Natural killer cell (primary cell): ENCODE measurements around the gene NFIA. TPM values are rescaled to one million over a fixed set of nuclear protein-coding genes. Genes with fewer than 3 reads are reported as not detected.
A peak's percentile ranks its signal among the peaks of the same experiment; 100 is the strongest.

ENCODE experiments used
- ATAC-seq, 3 donors: fragments of 150-1000 bp in 2 of 3; fragments of 200-7000 bp in 1 of 3; cut with Tn5 transposase; 1 replicate in 1 of 3; 2 replicates in 2 of 3; pipeline ENCODE4 v1.10.0; 2021; ENCODE audit warnings: mild to moderate bottlenecking in 2 of 3, moderate library complexity in 2 of 3
- DNase-seq, 2 donors: peaks; one replicate each; pipeline versions ENCODE4 v3.0.0 to v3.0.0-alpha.2; 2013 to 2021; ENCODE audit warnings: mixed read lengths in 1 of 2
- H3K27ac ChIP-seq: one replicate; pipeline ENCODE4 v1.5.1; 2013; ENCODE audit warnings: mild to moderate bottlenecking, low read length
- H3K27me3 ChIP-seq: one replicate; pipeline ENCODE4 v1.6.1; 2013; ENCODE audit warnings: low read length; ENCODE audit not compliant: control insufficient read depth, insufficient read depth
- H3K36me3 ChIP-seq: one replicate; pipeline ENCODE4 v1.6.1; 2013; ENCODE audit warnings: low read length; ENCODE audit not compliant: control insufficient read depth, insufficient read depth
- H3K4me1 ChIP-seq: one replicate; pipeline ENCODE4 v1.6.1; 2013; ENCODE audit warnings: low read length; ENCODE audit not compliant: control insufficient read depth, insufficient read depth
- H3K4me3 ChIP-seq: one replicate; pipeline ENCODE4 v1.5.1; 2013; ENCODE audit warnings: low read length
- H3K9me3 ChIP-seq: one replicate; pipeline ENCODE4 v1.6.1; 2013; ENCODE audit warnings: low read length; ENCODE audit not compliant: control insufficient read depth, insufficient read depth
- H3K27ac Mint-ChIP-seq, 2 donors: one replicate each; pipeline ENCODE4 v1.8.0; 2022; ENCODE audit warnings: mild to moderate bottlenecking in 2 of 2, mixed read lengths in 2 of 2, moderate library complexity in 1 of 2
- H3K27me3 Mint-ChIP-seq, 2 donors: one replicate each; pipeline ENCODE4 v1.8.0; 2022; ENCODE audit warnings: low read depth in 2 of 2, mixed read lengths in 2 of 2
- H3K36me3 Mint-ChIP-seq: one replicate; pipeline ENCODE4 v1.8.0; 2022; ENCODE audit warnings: mixed read lengths
- H3K4me1 Mint-ChIP-seq, 2 donors: one replicate each; pipeline ENCODE4 v1.8.0; 2022; ENCODE audit warnings: mixed read lengths in 2 of 2
- H3K4me3 Mint-ChIP-seq: one replicate; pipeline ENCODE4 v1.8.0; 2022; ENCODE audit warnings: mild to moderate bottlenecking, moderate library complexity, mixed read lengths
- H3K9me3 Mint-ChIP-seq, 2 donors: one replicate each; pipeline ENCODE4 v1.8.0; 2022; ENCODE audit warnings: mixed read lengths in 2 of 2
- WGBS: methylation state at CpG from one replicate; pipeline ENCODE4 v1.1.7; 2013; ENCODE audit warnings: missing lambda C conversion rate; ENCODE audit not compliant: insufficient coverage; 5-methylcytosine and 5-hydroxymethylcytosine counted together
- intact Hi-C: fragments of 100-400 bp; cut with micrococcal nuclease; formaldehyde crosslinking; loops from one replicate; pipeline ENCODE4 v1.14.2; 2022
- total RNA-seq, 4 donors: library from RNA; stranded (reverse); fragments of 120-200 nt in 1 of 4; gene quantifications; one replicate each; pipeline versions ENCODE4 v1.2.3 to v1.2.4, GENCODE V29; 2013 to 2022
- TF ChIP-seq, protein P1 (sequence below): fragments of 200-600 bp; IDR thresholded peaks from one replicate; pipeline ENCODE4 v1.8.0; 2022; ENCODE audit warnings: antibody characterized with exemption

The NFIA gene
- total RNA-seq, 3 donors from 2014 or later (not counting 1 experiment from before 2014, with no cell fraction given): 3.5 to 6.5 (median 3.6) TPM

DNA sequence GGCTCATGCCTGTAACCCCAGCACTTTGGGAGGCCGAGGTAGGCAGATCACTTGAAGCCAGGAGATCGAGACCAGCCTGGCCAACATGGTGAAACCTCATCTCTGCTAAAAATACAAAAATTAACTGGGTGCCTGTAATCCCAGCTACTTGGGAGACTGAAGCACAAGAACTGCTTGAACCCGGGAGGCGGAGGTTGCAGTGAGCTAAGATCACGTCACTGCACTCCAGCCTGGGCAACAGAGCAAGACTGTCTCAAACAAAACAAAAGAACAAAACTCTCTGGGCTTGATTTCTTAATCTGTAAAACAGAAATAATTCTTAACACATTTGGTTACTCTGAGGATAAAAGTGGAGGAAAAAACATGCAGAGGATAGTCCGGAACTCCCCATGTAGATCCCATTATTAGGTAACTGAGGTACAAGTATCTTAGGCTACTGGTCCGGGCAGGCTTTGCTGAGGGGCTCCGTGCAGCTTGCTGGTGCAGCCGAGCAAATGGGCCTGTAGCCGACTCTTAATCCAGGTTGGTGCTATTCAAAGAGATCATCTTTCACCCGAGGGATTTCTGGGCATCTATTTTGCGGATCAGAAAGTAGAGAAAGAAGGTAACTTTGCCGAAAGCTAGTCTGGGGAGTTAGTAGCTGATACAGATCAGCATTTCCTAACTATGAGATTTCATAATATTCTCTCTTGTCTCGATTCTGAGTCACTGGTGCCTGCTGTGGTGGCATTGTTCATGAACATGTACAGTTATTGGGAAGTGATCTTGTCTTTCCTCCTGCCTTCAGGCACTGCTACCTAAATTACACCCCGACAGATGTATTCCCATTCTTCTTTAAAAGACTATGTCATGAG, 56.8 kb downstream of the NFIA start:
- no peak for DNase-seq
- peaks cover 10% of the 10 kb centered on the region for H3K27me3 ChIP-seq
- Mint-ChIP-seq H3K36me3 (no peaks in the 10 kb centered on the region), H3K27me3 (peaks cover 41 to 83% of the 10 kb centered on the region in 2 donors), H3K4me3 (no peak overlapping the region), H3K4me1 (peaks cover 8 to 13% of the 10 kb centered on the region in 2 donors), H3K27ac (no peak overlapping the region), H3K9me3 (no peaks in the 10 kb centered on the region)
- H3K4me3 ChIP-seq: no peak overlapping the region
- no peak overlapping the region for H3K27ac ChIP-seq
- TF ChIP-seq, protein P1, sequence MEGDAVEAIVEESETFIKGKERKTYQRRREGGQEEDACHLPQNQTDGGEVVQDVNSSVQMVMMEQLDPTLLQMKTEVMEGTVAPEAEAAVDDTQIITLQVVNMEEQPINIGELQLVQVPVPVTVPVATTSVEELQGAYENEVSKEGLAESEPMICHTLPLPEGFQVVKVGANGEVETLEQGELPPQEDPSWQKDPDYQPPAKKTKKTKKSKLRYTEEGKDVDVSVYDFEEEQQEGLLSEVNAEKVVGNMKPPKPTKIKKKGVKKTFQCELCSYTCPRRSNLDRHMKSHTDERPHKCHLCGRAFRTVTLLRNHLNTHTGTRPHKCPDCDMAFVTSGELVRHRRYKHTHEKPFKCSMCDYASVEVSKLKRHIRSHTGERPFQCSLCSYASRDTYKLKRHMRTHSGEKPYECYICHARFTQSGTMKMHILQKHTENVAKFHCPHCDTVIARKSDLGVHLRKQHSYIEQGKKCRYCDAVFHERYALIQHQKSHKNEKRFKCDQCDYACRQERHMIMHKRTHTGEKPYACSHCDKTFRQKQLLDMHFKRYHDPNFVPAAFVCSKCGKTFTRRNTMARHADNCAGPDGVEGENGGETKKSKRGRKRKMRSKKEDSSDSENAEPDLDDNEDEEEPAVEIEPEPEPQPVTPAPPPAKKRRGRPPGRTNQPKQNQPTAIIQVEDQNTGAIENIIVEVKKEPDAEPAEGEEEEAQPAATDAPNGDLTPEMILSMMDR: no peak
- H3K4me1 ChIP-seq: peaks cover 3% of the 10 kb centered on the region
- no peaks in the 10 kb centered on the region for H3K36me3 ChIP-seq
- WGBS: 90% methylated on average over 13 of the region's 15 CpGs
- intact Hi-C loops: no loop called here
- no peaks in the 10 kb centered on the region for H3K9me3 ChIP-seq
- peak in 1 of 3 donors; percentile 62 for ATAC-seq

DNA sequence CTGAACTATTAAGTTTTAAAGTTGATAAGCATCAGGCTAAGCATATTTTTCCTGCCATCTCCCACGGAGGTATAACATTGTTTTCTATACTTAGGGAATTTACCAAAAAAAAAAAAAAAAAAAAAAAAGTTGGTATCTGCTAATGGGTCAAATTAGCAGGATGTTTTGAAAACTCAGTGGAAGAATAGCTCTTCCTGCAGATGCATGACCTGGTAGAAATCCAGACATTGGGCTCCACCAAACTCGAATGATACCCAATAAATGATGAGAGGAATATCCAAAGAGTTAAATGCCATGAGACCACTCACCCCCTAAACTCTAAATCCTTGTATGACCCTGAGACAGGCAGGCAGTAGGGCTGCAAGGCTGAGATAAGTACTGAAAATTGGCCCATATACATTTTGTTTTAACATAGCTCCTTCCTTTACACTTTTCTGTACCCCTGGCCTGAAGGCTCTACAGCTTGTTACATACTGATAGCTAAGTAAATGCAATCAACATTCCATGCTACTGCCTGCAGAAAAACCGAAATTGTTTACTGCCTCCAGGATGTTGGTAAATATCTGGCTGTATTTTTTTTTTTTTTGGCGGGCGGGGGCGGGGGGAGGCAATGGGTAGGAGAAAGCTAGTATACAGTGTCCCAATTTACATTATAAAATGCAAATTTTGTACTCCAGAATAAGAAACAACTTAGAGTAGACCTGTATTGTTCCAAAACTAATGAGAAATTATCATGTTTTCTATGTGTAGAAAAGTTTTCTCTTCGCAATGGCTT, 57.6 kb downstream of the NFIA start:
- peaks cover 38 to 84% of the 10 kb centered on the region in 2 donors for H3K27me3 Mint-ChIP-seq
- WGBS: 83% methylated on average over 2 of the region's 7 CpGs

DNA sequence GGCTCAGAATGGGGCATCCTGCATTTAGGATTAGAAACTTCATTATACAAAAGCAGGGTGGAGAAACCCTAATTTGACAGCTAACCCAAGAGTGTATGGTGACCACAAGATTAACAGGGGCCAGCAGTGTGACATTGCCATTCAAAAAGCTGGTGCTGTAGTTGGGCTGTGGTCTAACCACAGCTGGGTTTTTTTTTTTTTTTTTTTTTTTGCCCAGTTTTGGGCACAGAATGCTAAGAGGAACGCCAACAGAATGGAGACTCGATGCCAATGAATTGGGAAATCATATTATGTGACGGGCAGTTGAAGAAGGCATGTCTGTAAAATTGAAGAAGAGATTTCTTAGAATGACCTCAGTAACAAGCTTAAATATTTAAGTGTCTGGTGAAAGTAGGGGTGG, 58.4 kb downstream of the NFIA start:
- H3K36me3 ChIP-seq: no peaks in the 10 kb centered on the region
- H3K4me1 ChIP-seq: peaks cover 3% of the 10 kb centered on the region
- intact Hi-C loops: loop anchor here (10.0 kb wide), 1 partner anchor 86 kb away; no protein-coding TSS in a partner anchor
- ATAC-seq (peak; percentile 52 to 96 (median 65)), DNase-seq (peak in 1 of 2 donors; percentile 7)
- H3K27ac ChIP-seq: no peak overlapping the region
- Mint-ChIP-seq H3K4me3 (no peak overlapping the region), H3K4me1 (peaks cover 8 to 13% of the 10 kb centered on the region in 2 donors), H3K27ac (peak overlapping the region in 1 of 2 donors; percentile 14), H3K9me3 (no peaks in the 10 kb centered on the region), H3K36me3 (no peaks in the 10 kb centered on the region), H3K27me3 (peaks cover 40 to 89% of the 10 kb centered on the region in 2 donors)
- H3K4me3 ChIP-seq: no peak overlapping the region
- no peaks in the 10 kb centered on the region for H3K9me3 ChIP-seq
- TF ChIP-seq, protein P1: no peak
- peaks cover 10% of the 10 kb centered on the region for H3K27me3 ChIP-seq
- 38% methylated on average over 3 of the region's 3 CpGs for WGBS

More for the DNA sequence above, 57.6 kb downstream of the NFIA start:
- Histone ChIP-seq H3K4me3 (no peak overlapping the region), H3K27me3 (peaks cover 10% of the 10 kb centered on the region), H3K27ac (no peak overlapping the region), H3K9me3 (no peaks in the 10 kb centered on the region), H3K4me1 (peaks cover 3% of the 10 kb centered on the region), H3K36me3 (no peaks in the 10 kb centered on the region)
- ATAC-seq (no peak), DNase-seq (no peak)
- Mint-ChIP-seq H3K27ac (peak overlapping the region in 1 of 2 donors; percentile 14), H3K4me1 (peaks cover 8 to 13% of the 10 kb centered on the region in 2 donors), H3K9me3 (no peaks in the 10 kb centered on the region), H3K36me3 (no peaks in the 10 kb centered on the region), H3K4me3 (no peak overlapping the region)
- intact Hi-C loops: loop anchor here (10.0 kb wide), 1 partner anchor 85 kb away; no protein-coding TSS in a partner anchor
- TF ChIP-seq, protein P1: no peak
